Neural progenitor cell (in vitro differentiated cells): Measurements from ENCODE around the gene HUNK. TPM values are rescaled to one million over a fixed set of nuclear protein-coding genes. Genes with fewer than 3 reads are reported as not detected.

Experiments
- DNase-seq: peaks from one replicate; pipeline ENCODE4 v3.0.0-alpha.2; 2016; ENCODE audit warnings: low spot score
- H2AFZ ChIP-seq: fragments of 200-600 bp; sonication (generic); replicated peaks from 2 replicates; pipeline ENCODE4 v1.6.1; 2016; ENCODE audit warnings: antibody characterized with exemption
- H3F3A ChIP-seq: fragments of 200-600 bp; sonication (generic); 2 replicates; pipeline ENCODE4 v1.6.1; 2016; ENCODE audit warnings: antibody characterized with exemption, low read depth
- H3K27ac ChIP-seq: fragments of 200-600 bp; sonication (generic); 2 replicates; pipeline ENCODE4 v1.5.1; 2016; ENCODE audit warnings: mild to moderate bottlenecking
- H3K27me3 ChIP-seq: fragments of 200-600 bp; sonication (generic); 2 replicates; pipeline ENCODE4 v1.6.1; 2016; ENCODE audit warnings: mild to moderate bottlenecking, moderate library complexity
- H3K36me3 ChIP-seq: fragments of 200-600 bp; sonication (generic); 2 replicates; pipeline ENCODE4 v1.5.1; 2016
- H3K4me1 ChIP-seq: fragments of 200-600 bp; sonication (generic); 2 replicates; pipeline ENCODE4 v1.6.1; 2016; ENCODE audit warnings: mixed run types
- H3K4me2 ChIP-seq: fragments of 200-600 bp; sonication (generic); 2 replicates; pipeline ENCODE4 v1.6.1; 2016
- H3K4me3 ChIP-seq: fragments of 200-600 bp; sonication (generic); 2 replicates; pipeline ENCODE4 v1.5.1; 2016
- H3K79me2 ChIP-seq: fragments of 200-600 bp; sonication (generic); 2 replicates; pipeline ENCODE4 v1.6.1; 2016; ENCODE audit warnings: low read depth
- H3K9ac ChIP-seq: fragments of 200-600 bp; sonication (generic); 2 replicates; pipeline ENCODE4 v1.6.1; 2016
- H3K9me3 ChIP-seq: fragments of 200-600 bp; sonication (generic); 2 replicates; pipeline ENCODE4 v1.5.1; 2016; ENCODE audit warnings: low read depth
- H4K20me1 ChIP-seq: fragments of 200-600 bp; sonication (generic); 2 replicates; pipeline ENCODE4 v1.6.1; 2016; ENCODE audit warnings: low read depth
- H3K27ac Mint-ChIP-seq: 3 replicates; pipeline ENCODE4 v1.8.0; 2021; ENCODE audit warnings: mixed read lengths
- H3K27me3 Mint-ChIP-seq: 2 replicates; pipeline ENCODE4 v1.8.0; 2022; ENCODE audit warnings: low read depth, mild to moderate bottlenecking, inconsistent platforms, moderate library complexity, mixed read lengths; ENCODE audit not compliant: insufficient read depth
- H3K36me3 Mint-ChIP-seq: 3 replicates; pipeline ENCODE4 v1.8.0; 2021; ENCODE audit warnings: mixed read lengths
- H3K4me1 Mint-ChIP-seq: 3 replicates; pipeline ENCODE4 v1.8.0; 2021; ENCODE audit warnings: mixed read lengths
- H3K4me3 Mint-ChIP-seq: 3 replicates; pipeline ENCODE4 v1.8.0; 2021; ENCODE audit warnings: mild to moderate bottlenecking, moderate library complexity, mixed read lengths
- H3K9me3 Mint-ChIP-seq: 3 replicates; pipeline ENCODE4 v1.8.0; 2020; ENCODE audit warnings: mixed read lengths
- CTCF ChIP-seq: fragments of 200-600 bp; sonication (generic); IDR thresholded peaks from 2 replicates; pipeline ENCODE4 v1.5.1; 2017; ENCODE audit warnings: antibody characterized with exemption, mild to moderate bottlenecking
- EZH2 ChIP-seq: fragments of 200-600 bp; sonication (generic); IDR thresholded peaks from 2 replicates; pipeline ENCODE4 v1.6.1; 2017; ENCODE audit warnings: antibody characterized with exemption, mild to moderate bottlenecking, moderate library complexity
- EZH2phosphoT487 ChIP-seq: fragments of 200-600 bp; sonication (generic); IDR thresholded peaks from 2 replicates; pipeline ENCODE4 v1.6.1; 2017; ENCODE audit warnings: antibody characterized with exemption
- total RNA-seq: library from RNA; depleted of rRNA; stranded (reverse); fragments of >200 nt; gene quantifications from 2 replicates; pipeline ENCODE4 v1.2.3, GENCODE V29; 2015; ENCODE audit warnings: low replicate concordance

HUNK gene
- total RNA-seq, 1 donor from 2014 or later, result 4.7 TPM

GRCh38 chr21:31873696-31874599 lies 1.1 kb downstream of the HUNK start:
- Histone ChIP-seq H3K9ac (no peak overlapping the region), H2AFZ (peak overlapping the region; percentile 83), H3K9me3 (no peaks in the 10 kb centered on the region), H3F3A (peaks cover 52% of the 10 kb centered on the region), H3K79me2 (peaks cover 18% of the 10 kb centered on the region), H4K20me1 (peaks cover 22% of the 10 kb centered on the region), H3K27me3 (peaks cover 45% of the 10 kb centered on the region), H3K27ac (no peak overlapping the region), H3K4me2 (peak overlapping the region; percentile 97), H3K4me3 (peak overlapping the region; percentile 99), H3K4me1 (peaks cover 33% of the 10 kb centered on the region), H3K36me3 (no peaks in the 10 kb centered on the region)
- no peak overlapping the region for H3K27ac Mint-ChIP-seq
- H3K36me3 Mint-ChIP-seq, result peaks cover 19% of the 10 kb centered on the region
- H3K9me3 Mint-ChIP-seq, result no peaks in the 10 kb centered on the region
- H3K27me3 Mint-ChIP-seq, result peaks cover 17% of the 10 kb centered on the region
- TF ChIP-seq EZH2phosphoT487 (no peak), CTCF (peak; percentile 79)
- H3K4me3 Mint-ChIP-seq, result peak overlapping the region; percentile 85
- peaks cover 45% of the 10 kb centered on the region for H3K4me1 Mint-ChIP-seq
- peak; percentile 82 for DNase-seq

- TF ChIP-seq EZH2 (no peak), CTCF (no peak), EZH2phosphoT487 (no peak)
- peak; percentile 56 for DNase-seq
- peaks cover 19% of the 10 kb centered on the region for H3K36me3 Mint-ChIP-seq
- H3K9ac ChIP-seq, result no peak overlapping the region
- H2AFZ ChIP-seq, result peak overlapping the region; percentile 19
- peak overlapping the region; percentile 78 for H3K27ac Mint-ChIP-seq
- H3K4me2 ChIP-seq, result peak overlapping the region; percentile 97
- H4K20me1 ChIP-seq, result peaks cover 22% of the 10 kb centered on the region
- peaks cover 52% of the 10 kb centered on the region for H3F3A ChIP-seq
- peak overlapping the region; percentile 85 for H3K4me3 Mint-ChIP-seq
- peaks cover 37% of the 10 kb centered on the region for H3K27me3 ChIP-seq
- no peaks in the 10 kb centered on the region for H3K36me3 ChIP-seq
- H3K4me1 ChIP-seq, result peaks cover 38% of the 10 kb centered on the region
- no peaks in the 10 kb centered on the region for H3K9me3 Mint-ChIP-seq
- H3K27me3 Mint-ChIP-seq, result peaks cover 13% of the 10 kb centered on the region
- peak overlapping the region; percentile 99 for H3K4me3 ChIP-seq
- H3K79me2 ChIP-seq, result peaks cover 18% of the 10 kb centered on the region
- no peak overlapping the region for H3K27ac ChIP-seq
- peaks cover 53% of the 10 kb centered on the region for H3K4me1 Mint-ChIP-seq
- H3K9me3 ChIP-seq, result no peaks in the 10 kb centered on the region
Observed at GRCh38 chr21:31874812-31875212, 2.0 kb downstream of the HUNK start.

- Mint-ChIP-seq H3K27me3 (peaks cover 12% of the 10 kb centered on the region), H3K4me3 (peak overlapping the region; percentile 85), H3K36me3 (peaks cover 25% of the 10 kb centered on the region), H3K27ac (peak overlapping the region; percentile 54), H3K9me3 (peaks cover 2% of the 10 kb centered on the region), H3K4me1 (peaks cover 56% of the 10 kb centered on the region)
- Histone ChIP-seq H3K4me3 (peak overlapping the region; percentile 99), H3K27ac (no peak overlapping the region), H3K36me3 (no peaks in the 10 kb centered on the region), H3F3A (peaks cover 55% of the 10 kb centered on the region), H3K27me3 (peaks cover 30% of the 10 kb centered on the region), H3K4me1 (peaks cover 46% of the 10 kb centered on the region), H3K4me2 (peak overlapping the region; percentile 97), H3K9me3 (no peaks in the 10 kb centered on the region), H3K9ac (no peak overlapping the region), H2AFZ (no peak overlapping the region), H3K79me2 (peaks cover 18% of the 10 kb centered on the region), H4K20me1 (peaks cover 28% of the 10 kb centered on the region)
- TF ChIP-seq EZH2phosphoT487 (no peak), CTCF (no peak), EZH2 (no peak)
- no peak for DNase-seq
Observed at GRCh38 chr21:31875496-31876015, 2.7 kb downstream of the HUNK start.
